Calu3 (cell line): ENCODE results near the gene GPR158. TPM values are rescaled to one million over a fixed set of nuclear protein-coding genes. Genes with fewer than 3 reads are reported as not detected.

Experiments used
- BruUV-seq: library from RNA; stranded (reverse); fragments of 400-500 nt; replicated peaks from 2 replicates; lab custom pipeline; 2021; lab: Mats Ljungman, UMichigan
- CTCF ChIA-PET: fragments of 300-600 bp; sonication (Branson Sonifier 250); formaldehyde crosslinking; loops from one replicate; lab custom pipeline; 2022; ENCODE audit warnings: antibody characterized with exemption; lab: Charles Lee
- DNase-seq: peaks from one replicate; pipeline ENCODE4 v3.0.0; 2022
- H3K27ac Mint-ChIP-seq: one replicate; pipeline ENCODE4 v1.8.0; 2022; ENCODE audit warnings: mixed read lengths; ENCODE audit not compliant: unreplicated experiment
- H3K27me3 Mint-ChIP-seq: one replicate; pipeline ENCODE4 v1.8.0; 2022; ENCODE audit warnings: mixed read lengths; ENCODE audit not compliant: unreplicated experiment
- H3K36me3 Mint-ChIP-seq: one replicate; pipeline ENCODE4 v1.8.0; 2022; ENCODE audit warnings: mild to moderate bottlenecking, moderate library complexity, mixed read lengths; ENCODE audit not compliant: insufficient read depth, unreplicated experiment
- H3K4me1 Mint-ChIP-seq: one replicate; pipeline ENCODE4 v1.8.0; 2022; ENCODE audit warnings: mild to moderate bottlenecking, low read depth, mixed read lengths; ENCODE audit not compliant: unreplicated experiment
- H3K4me3 Mint-ChIP-seq: one replicate; pipeline ENCODE4 v1.8.0; 2022; ENCODE audit warnings: mild to moderate bottlenecking, low read depth, moderate library complexity, mixed read lengths; ENCODE audit not compliant: unreplicated experiment
- H3K9me3 Mint-ChIP-seq: one replicate; pipeline ENCODE4 v1.8.0; 2022; ENCODE audit warnings: low read depth, mixed read lengths; ENCODE audit not compliant: unreplicated experiment
- CTCF ChIP-seq: fragments of 200-600 bp; IDR thresholded peaks from one replicate; pipeline ENCODE4 v1.8.0; 2022; ENCODE audit warnings: antibody characterized with exemption; ENCODE audit not compliant: unreplicated experiment
- intact Hi-C: fragments of 100-400 bp; cut with micrococcal nuclease; formaldehyde crosslinking; loops from one replicate; pipeline ENCODE4 v1.10.0; 2022; ENCODE audit not compliant: unreplicated experiment
- total RNA-seq: library from RNA; stranded (reverse); gene quantifications from 2 replicates; pipeline ENCODE4 v1.2.3, GENCODE V29; 2022

The GPR158 gene
- total RNA-seq, 1 experiment from 2014 or later, result not detected

DNA sequence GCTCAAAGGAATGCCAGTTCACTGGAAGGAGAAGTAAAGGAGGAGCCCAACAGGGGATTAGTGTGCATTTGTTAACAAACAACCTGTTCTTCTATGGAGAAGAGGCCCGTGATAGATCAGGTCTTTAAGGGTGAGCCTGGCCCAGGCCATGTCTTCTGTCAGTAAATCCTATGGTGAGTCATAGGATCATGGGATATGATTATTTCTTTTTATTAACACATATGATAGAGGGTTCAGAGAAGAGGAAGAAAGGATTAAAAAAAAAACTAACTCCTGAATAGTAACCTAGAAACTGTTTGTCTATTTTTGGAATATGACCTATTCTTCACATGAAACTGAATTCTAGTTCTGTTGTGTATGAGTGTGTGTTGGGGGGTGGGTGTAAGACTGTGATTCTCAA is 70.4 kb downstream of the GPR158 start:
- no peak for TF ChIP-seq CTCF
- Mint-ChIP-seq H3K9me3 (peaks cover 4% of the 10 kb centered on the region), H3K36me3 (no peaks in the 10 kb centered on the region), H3K27me3 (no peaks in the 10 kb centered on the region), H3K4me3 (no peak overlapping the region), H3K4me1 (no peaks in the 10 kb centered on the region), H3K27ac (no peak overlapping the region)
- CTCF ChIA-PET, result no interaction called here
- intact Hi-C loops, result no loop called here
- DNase-seq, result no peak
- BruUV-seq, result no TSS peak

DNA sequence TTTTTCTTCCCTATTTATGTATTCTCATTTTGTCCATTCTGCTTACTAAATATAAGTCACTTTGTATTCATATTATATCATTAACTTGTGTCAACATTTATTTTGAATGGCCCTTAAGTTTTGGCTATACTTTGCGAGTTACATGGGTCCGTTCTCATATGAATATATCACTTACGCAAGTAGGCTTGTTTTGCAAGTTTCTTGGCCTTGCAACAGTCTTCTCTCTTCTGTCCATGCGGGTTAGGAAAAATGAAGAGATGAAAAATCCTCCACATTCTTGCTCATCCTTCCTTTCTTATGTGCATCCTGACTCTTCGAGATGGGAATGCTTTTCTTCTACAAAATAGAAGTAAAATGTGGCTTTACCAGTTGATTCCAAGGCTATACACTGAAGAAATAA is 82.8 kb downstream of the GPR158 start:
- no peaks in the 10 kb centered on the region for H3K4me1 Mint-ChIP-seq
- no peaks in the 10 kb centered on the region for H3K36me3 Mint-ChIP-seq
- H3K27me3 Mint-ChIP-seq, result no peaks in the 10 kb centered on the region
- H3K27ac Mint-ChIP-seq, result no peak overlapping the region
- no peak overlapping the region for H3K4me3 Mint-ChIP-seq
- BruUV-seq, result no TSS peak
- no peaks in the 10 kb centered on the region for H3K9me3 Mint-ChIP-seq
- DNase-seq, result no peak
- TF ChIP-seq CTCF, result no peak
- intact Hi-C loops, result no loop called here
- CTCF ChIA-PET, result no interaction called here

DNA sequence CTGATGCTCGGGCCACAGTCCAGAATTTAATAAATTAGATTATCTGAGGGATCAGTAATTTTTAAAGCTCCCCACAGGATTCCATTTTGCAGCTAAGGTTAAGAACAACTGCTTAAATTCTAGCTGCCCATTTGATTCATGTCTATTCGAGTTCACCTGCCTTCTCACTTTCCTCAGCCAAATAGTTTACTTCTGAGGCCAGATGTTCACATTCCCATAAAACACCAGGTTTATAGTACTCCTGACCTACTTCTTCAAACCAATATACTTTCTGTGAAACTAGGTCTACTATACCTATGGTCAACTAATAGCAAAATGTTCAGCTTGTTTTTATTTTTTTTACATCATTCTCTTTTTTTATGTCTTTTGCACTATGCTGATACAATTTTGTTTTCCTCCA is 86.3 kb downstream of the GPR158 start:
- no peak for DNase-seq
- no peaks in the 10 kb centered on the region for H3K4me1 Mint-ChIP-seq
- no peak for TF ChIP-seq CTCF
- no TSS peak for BruUV-seq
- H3K27ac Mint-ChIP-seq, result no peak overlapping the region
- H3K36me3 Mint-ChIP-seq, result no peaks in the 10 kb centered on the region
- H3K4me3 Mint-ChIP-seq, result no peak overlapping the region
- intact Hi-C loops, result no loop called here
- CTCF ChIA-PET, result no interaction called here
- peaks cover 3% of the 10 kb centered on the region for H3K9me3 Mint-ChIP-seq
- H3K27me3 Mint-ChIP-seq, result peaks cover 7% of the 10 kb centered on the region

DNA sequence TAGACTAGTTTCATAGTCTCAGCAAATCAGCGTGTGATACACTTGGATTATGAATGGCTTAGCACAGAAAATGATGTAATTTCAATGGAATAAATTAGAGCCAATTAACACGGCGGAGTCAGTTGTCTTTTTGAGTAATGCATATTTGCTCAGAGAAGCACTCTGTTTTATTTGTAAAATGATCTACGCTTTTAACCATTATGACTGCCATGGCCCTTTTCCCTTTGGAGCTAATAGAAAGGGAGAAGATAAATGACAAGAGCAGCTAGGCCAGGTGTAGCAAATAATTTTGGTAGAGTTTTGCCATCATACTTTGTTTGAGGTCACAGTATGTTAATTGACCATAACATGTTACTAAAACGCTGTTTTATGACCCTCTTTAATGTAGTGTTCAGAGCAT is 86.8 kb downstream of the GPR158 start:
- CTCF ChIA-PET, result no interaction called here
- Mint-ChIP-seq H3K27me3 (peaks cover 12% of the 10 kb centered on the region), H3K27ac (no peak overlapping the region), H3K4me3 (no peak overlapping the region), H3K36me3 (no peaks in the 10 kb centered on the region), H3K9me3 (peaks cover 5% of the 10 kb centered on the region), H3K4me1 (no peaks in the 10 kb centered on the region)
- DNase-seq, result no peak
- intact Hi-C loops, result no loop called here
- no peak for TF ChIP-seq CTCF
- no TSS peak for BruUV-seq
